GM12878 (cell line): Measurements from ENCODE around the gene ART4. TPM values are rescaled to one million over a fixed set of nuclear protein-coding genes. Genes with fewer than 3 reads are reported as not detected.

Source experiments
- ATAC-seq: fragments of 200-7000 bp; cut with Tn5 transposase; 3 replicates; pipeline ENCODE4 v1.9.1; 2020; ENCODE audit warnings: mild to moderate bottlenecking, moderate library complexity
- BruUV-seq: library from RNA; stranded (reverse); fragments of 400-500 nt; replicated peaks from 2 replicates; lab custom pipeline; 2021; lab: Mats Ljungman, UMichigan
- CTCF ChIA-PET: fragments of 300-600 bp; sonication (Branson Sonifier 250); formaldehyde crosslinking; extraction: SDS; loops from one replicate; lab custom pipeline; 2021; ENCODE audit warnings: inconsistent platforms; lab: Yijun Ruan, JAX
- POLR2A ChIA-PET: fragments of 350-600 bp; formaldehyde crosslinking; extraction: SDS; loops from one replicate; lab custom pipeline; 2021; ENCODE audit warnings: inconsistent platforms; lab: Charles Lee
- RAD21 ChIA-PET: fragments of 300-600 bp; sonication (Branson Sonifier 250); formaldehyde crosslinking; loops from one replicate; lab custom pipeline; 2023; ENCODE audit warnings: antibody characterized with exemption; ENCODE audit not compliant: unreplicated experiment; lab: Charles Lee
- SMC1A ChIA-PET: fragments of 300-600 bp; sonication (Branson Sonifier 250); formaldehyde crosslinking; loops from one replicate; lab custom pipeline; 2023; ENCODE audit not compliant: unreplicated experiment, uncharacterized antibody; lab: Charles Lee
- DNase-seq: peaks from one replicate; pipeline ENCODE4 v3.0.0-alpha.2; 2011; ENCODE audit warnings: low read depth, low spot score
- FAIRE-seq: peaks from 3 replicates; lab custom pipeline; 2011; peaks lifted over from hg19 to GRCh38; lab: Jason Lieb, UNC
- H2AFZ ChIP-seq: 2 replicates; pipeline ENCODE4 v1.6.0; 2011; ENCODE audit warnings: low read depth, low read length, control low read depth; ENCODE audit not compliant: control insufficient read depth
- H3K27ac ChIP-seq: 2 replicates; pipeline ENCODE4 v1.5.1; 2011; ENCODE audit warnings: control low read depth; ENCODE audit not compliant: control insufficient read depth, insufficient read depth
- H3K27me3 ChIP-seq, 2 experiments: replicated peaks in 1 of 2; 2 replicates each; pipeline versions ENCODE4 v1.6.0 to v1.6.1; 2011; ENCODE audit warnings: low read length in 1 of 2; ENCODE audit not compliant: control insufficient read depth in 2 of 2, insufficient read depth in 2 of 2
- H3K36me3 ChIP-seq, 2 experiments: 2 replicates each; pipeline ENCODE4 v1.5.1; 2011; ENCODE audit warnings: low read length in 1 of 2; ENCODE audit not compliant: control insufficient read depth in 2 of 2, insufficient read depth in 2 of 2
- H3K4me1 ChIP-seq: 2 replicates; pipeline ENCODE4 v1.6.1; 2011; ENCODE audit warnings: mild to moderate bottlenecking, low read length, moderate library complexity, mixed read lengths; ENCODE audit not compliant: control insufficient read depth, insufficient read depth
- H3K4me2 ChIP-seq: 2 replicates; pipeline ENCODE4 v1.6.0; 2011; ENCODE audit warnings: control low read depth; ENCODE audit not compliant: control insufficient read depth, insufficient read depth
- H3K4me3 ChIP-seq: fragments of 200-600 bp; sonication (generic); 2 replicates; pipeline ENCODE4 v1.5.1; 2016
- H3K79me2 ChIP-seq: 2 replicates; pipeline ENCODE4 v1.6.0; 2011; ENCODE audit warnings: low read length; ENCODE audit not compliant: control insufficient read depth, insufficient read depth
- H3K9ac ChIP-seq: 2 replicates; pipeline ENCODE4 v1.8.0; 2011; ENCODE audit warnings: low read length, control low read depth, mixed read lengths; ENCODE audit not compliant: control insufficient read depth, insufficient read depth
- H3K9me3 ChIP-seq: replicated peaks from 3 replicates; pipeline ENCODE4 v1.5.1; 2011; ENCODE audit warnings: mild to moderate bottlenecking, low read length; ENCODE audit not compliant: control insufficient read depth, insufficient read depth
- H4K20me1 ChIP-seq: 2 replicates; pipeline ENCODE4 v1.6.0; 2011; ENCODE audit not compliant: control insufficient read depth, insufficient read depth
- CREB1 ChIP-seq: IDR thresholded peaks from 2 replicates; pipeline ENCODE4 v1.6.1; 2012; ENCODE audit warnings: low read depth, mild to moderate bottlenecking, inconsistent platforms
- E2F4 ChIP-seq: IDR thresholded peaks from 2 replicates; pipeline ENCODE4 v1.6.1; 2012; ENCODE audit warnings: low read depth, low read length, improper control_type of control experiment
- E2F8 ChIP-seq: fragments of 450-650 bp; IDR thresholded peaks from 2 replicates; pipeline ENCODE4 v1.6.1; 2018; ENCODE audit warnings: mild to moderate bottlenecking, low read depth, moderate library complexity; ENCODE audit not compliant: partially characterized antibody
- GABPA ChIP-seq: IDR thresholded peaks from 2 replicates; pipeline ENCODE4 v1.6.1; 2014; ENCODE audit warnings: antibody characterized with exemption, low read depth, mild to moderate bottlenecking, inconsistent platforms
- IKZF1 ChIP-seq: fragments of 450-650 bp; conservative IDR thresholded peaks from 2 replicates; pipeline ENCODE4 v1.6.1; 2017; ENCODE audit warnings: antibody characterized with exemption, mild to moderate bottlenecking
- IKZF2 ChIP-seq, 2 experiments: fragments of 450-650 bp; IDR thresholded peaks; 2 replicates each; pipeline ENCODE4 v1.6.1; 2017; ENCODE audit warnings: mild to moderate bottlenecking in 2 of 2, moderate library complexity in 2 of 2
- KAT2A ChIP-seq: conservative IDR thresholded peaks from 2 replicates; pipeline ENCODE4 v1.6.1; 2011; ENCODE audit warnings: low read depth, low read length; ENCODE audit not compliant: control insufficient read depth
- NRF1 ChIP-seq: conservative IDR thresholded peaks from 2 replicates; pipeline ENCODE4 v1.6.1; 2011; ENCODE audit warnings: mild to moderate bottlenecking, low read depth, low read length, improper control_type of control experiment
- POLR2AphosphoS5 ChIP-seq: IDR thresholded peaks from 2 replicates; pipeline ENCODE4 v1.6.1; 2011; ENCODE audit warnings: mild to moderate bottlenecking, low read length, inconsistent platforms
- SUPT20H ChIP-seq: IDR thresholded peaks from 2 replicates; pipeline ENCODE4 v1.6.1; 2011; ENCODE audit warnings: low read depth, mild to moderate bottlenecking, low read length, moderate library complexity, borderline replicate concordance; ENCODE audit not compliant: control insufficient read depth
- WRNIP1 ChIP-seq: IDR thresholded peaks from 2 replicates; pipeline ENCODE4 v1.6.1; 2011; ENCODE audit warnings: low read depth, low read length, improper control_type of control experiment, borderline replicate concordance
- YBX1 ChIP-seq: fragments of 450-650 bp; IDR thresholded peaks from 2 replicates; pipeline ENCODE4 v1.6.1; 2016; ENCODE audit warnings: antibody characterized with exemption
- ZBED1 ChIP-seq: IDR thresholded peaks from 2 replicates; pipeline ENCODE4 v1.6.1; 2016; ENCODE audit warnings: borderline replicate concordance
- ZZZ3 ChIP-seq: IDR thresholded peaks from 2 replicates; pipeline ENCODE4 v1.6.1; 2011; ENCODE audit warnings: low read depth; ENCODE audit not compliant: control insufficient read depth, insufficient read length
- in situ Hi-C: fragments of 300-500 bp; cut with MboI; formaldehyde crosslinking; loops from 9 replicates; pipeline ENCODE4 v1.14.3; 2018; ENCODE audit warnings: mixed read lengths
- intact Hi-C: fragments of 100-400 bp; cut with micrococcal nuclease; formaldehyde crosslinking; loops from one replicate; pipeline ENCODE4 v1.14.2; 2022; ENCODE audit not compliant: unreplicated experiment
- polyA plus RNA-seq, 11 experiments: library from polyadenylated mRNA; depleted of rRNA in 4 of 11; unstranded in 6 of 11; stranded (reverse) in 5 of 11; fragments of >200 nt; fragmentation: Nextera tagmentation in 4 of 11; fragmentation: Illumina TruSeq in 1 of 11; extraction: Ambion mirVana in 4 of 11; extraction: Trizol in 1 of 11; gene quantifications; 1 replicate in 1 of 11; 2 replicates in 10 of 11; pipeline versions ENCODE4 v1.2.1 to v1.2.3, GENCODE V29; 2011 to 2016; ENCODE audit warnings: inconsistent platforms in 2 of 11, missing spikeins in 2 of 11, low read depth in 1 of 11
- total RNA-seq, 4 experiments: library from RNA; depleted of rRNA in 3 of 4; stranded (reverse); fragments of >200 nt in 3 of 4; fragmentation: Illumina TruSeq in 1 of 4; extraction: Trizol in 1 of 4; gene quantifications; 2 replicates each; pipeline versions ENCODE4 v1.2.1 to v1.2.3, GENCODE V29; 2013 to 2021

ART4 gene
- total and polyA plus RNA-seq, 10 of the 15 experiments (the other 5 are each of a cell fraction or from before 2014, with no cell fraction given): 0.02 TPM; not detected in 9

GRCh38 chr12:14825256-14825655 is 18.1 kb downstream of the ART4 start:
- H3K4me2 ChIP-seq: no peak overlapping the region
- H3K27me3 ChIP-seq: no peaks in the 10 kb centered on the region
- H3K9ac ChIP-seq: no peak overlapping the region
- ChIA-PET RAD21 (interaction anchor here (1.1 kb wide), 1 partner anchor 22 kb away, joined by 4 read pairs; the partner anchor contains the start of genes C12orf60 and WBP11), CTCF (interaction anchor here (0.6 kb wide), 1 partner anchor 293 kb away, joined by 3 read pairs; no protein-coding TSS in a partner anchor), POLR2A (no interaction called here), SMC1A (interaction anchor here (0.7 to 1.3 kb wide), 2 partner anchors 9 to 41 kb away, joined by 3 to 4 read pairs; no protein-coding TSS in a partner anchor)
- in situ Hi-C loops (no loop called here), intact Hi-C loops (no loop called here)
- H3K79me2 ChIP-seq: no peaks in the 10 kb centered on the region
- TF ChIP-seq ZZZ3 (no peak), E2F8 (no peak), IKZF2 (IDR thresholded peaks at IDR 0.05) (no peak), GABPA (no peak), SUPT20H (no peak), E2F4 (no peak), CREB1 (no peak), KAT2A (no peak), YBX1 (no peak), POLR2AphosphoS5 (no peak), ZBED1 (no peak), NRF1 (no peak), IKZF1 (no peak), WRNIP1 (no peak)
- no TSS peak for BruUV-seq
- H3K9me3 ChIP-seq: no peaks in the 10 kb centered on the region; the same call in 2 of the 3 replicates
- DNase-seq (no peak), FAIRE-seq (no peak), ATAC-seq (no peak)
- H3K4me3 ChIP-seq: no peak overlapping the region
- no peaks in the 10 kb centered on the region for H3K4me1 ChIP-seq
- H4K20me1 ChIP-seq: no peaks in the 10 kb centered on the region
- no peak overlapping the region for H3K27ac ChIP-seq
- no peaks in the 10 kb centered on the region for H3K36me3 ChIP-seq
- no peak overlapping the region for H2AFZ ChIP-seq
